Smooth muscle cell (in vitro differentiated cells): ENCODE results near the gene MYL5. TPM values are rescaled to one million over a fixed set of nuclear protein-coding genes. Genes with fewer than 3 reads are reported as not detected.
"Not testable (repeated sequence)": the region's sequence is repeated elsewhere in the genome, so short reads cannot be mapped to it uniquely, and the experiment has no call there.

Source experiments
- DNase-seq: peaks from one replicate; lab custom pipeline; 2025; ENCODE audit not compliant: unreplicated experiment; lab: John Stamatoyannopoulos, UW
- H2AFZ ChIP-seq: fragments of 200-600 bp; sonication (generic); 2 replicates; pipeline ENCODE4 v1.6.0; 2016; ENCODE audit warnings: antibody characterized with exemption, low read depth, mild to moderate bottlenecking
- H3F3A ChIP-seq: fragments of 200-600 bp; sonication (generic); 2 replicates; pipeline ENCODE4 v1.6.0; 2017; ENCODE audit warnings: antibody characterized with exemption, low read depth
- H3K27ac ChIP-seq: fragments of 200-600 bp; sonication (generic); 2 replicates; pipeline ENCODE4 v1.5.1; 2016; ENCODE audit warnings: low read depth, mild to moderate bottlenecking
- H3K27me3 ChIP-seq: fragments of 200-600 bp; sonication (generic); 2 replicates; pipeline ENCODE4 v1.6.1; 2016; ENCODE audit warnings: low read depth, mild to moderate bottlenecking
- H3K36me3 ChIP-seq: fragments of 200-600 bp; sonication (generic); 2 replicates; pipeline ENCODE4 v1.5.1; 2016; ENCODE audit warnings: low read depth
- H3K4me1 ChIP-seq: fragments of 200-600 bp; sonication (generic); 2 replicates; pipeline ENCODE4 v1.5.1; 2016; ENCODE audit warnings: low read depth
- H3K4me2 ChIP-seq: fragments of 200-600 bp; sonication (generic); 2 replicates; pipeline ENCODE4 v1.6.0; 2016; ENCODE audit warnings: mild to moderate bottlenecking
- H3K4me3 ChIP-seq: fragments of 200-600 bp; sonication (generic); 2 replicates; pipeline ENCODE4 v1.5.1; 2016; ENCODE audit warnings: mild to moderate bottlenecking
- H3K79me2 ChIP-seq: fragments of 200-600 bp; sonication (generic); 2 replicates; pipeline ENCODE4 v1.6.0; 2016; ENCODE audit warnings: low read depth, mild to moderate bottlenecking
- H3K9ac ChIP-seq: fragments of 200-600 bp; sonication (generic); 2 replicates; pipeline ENCODE4 v1.6.0; 2016; ENCODE audit warnings: low read depth
- H3K9me3 ChIP-seq: fragments of 200-600 bp; sonication (generic); replicated peaks from 2 replicates; pipeline ENCODE4 v1.5.1; 2016; ENCODE audit warnings: low read depth
- H4K20me1 ChIP-seq: fragments of 200-600 bp; sonication (generic); 2 replicates; pipeline ENCODE4 v1.6.0; 2016; ENCODE audit warnings: low read depth
- CTCF ChIP-seq: fragments of 200-600 bp; sonication (generic); IDR thresholded peaks from 2 replicates; pipeline ENCODE4 v1.5.1; 2017; ENCODE audit warnings: borderline replicate concordance, mild to moderate bottlenecking, antibody characterized with exemption; ENCODE audit not compliant: insufficient read depth, poor library complexity, severe bottlenecking
- WGBS: methylation state at CpG from one replicate; pipeline ENCODE4 v1.1.7; 2016; ENCODE audit warnings: low lambda C conversion rate; 5-methylcytosine and 5-hydroxymethylcytosine counted together
- polyA plus RNA-seq: library from polyadenylated mRNA; unstranded; fragments of >200 nt; fragmentation: Nextera tagmentation; extraction: Ambion mirVana; gene quantifications from 2 replicates; pipeline ENCODE4 v1.2.1, GENCODE V29; 2016
- total RNA-seq: library from RNA; depleted of rRNA; stranded (reverse); fragments of >200 nt; gene quantifications from 2 replicates; pipeline ENCODE4 v1.2.3, GENCODE V29; 2014

MYL5 gene
- total and polyA plus RNA-seq, 2 experiments from 2014 or later, result 6.7 to 6.8 TPM

DNA sequence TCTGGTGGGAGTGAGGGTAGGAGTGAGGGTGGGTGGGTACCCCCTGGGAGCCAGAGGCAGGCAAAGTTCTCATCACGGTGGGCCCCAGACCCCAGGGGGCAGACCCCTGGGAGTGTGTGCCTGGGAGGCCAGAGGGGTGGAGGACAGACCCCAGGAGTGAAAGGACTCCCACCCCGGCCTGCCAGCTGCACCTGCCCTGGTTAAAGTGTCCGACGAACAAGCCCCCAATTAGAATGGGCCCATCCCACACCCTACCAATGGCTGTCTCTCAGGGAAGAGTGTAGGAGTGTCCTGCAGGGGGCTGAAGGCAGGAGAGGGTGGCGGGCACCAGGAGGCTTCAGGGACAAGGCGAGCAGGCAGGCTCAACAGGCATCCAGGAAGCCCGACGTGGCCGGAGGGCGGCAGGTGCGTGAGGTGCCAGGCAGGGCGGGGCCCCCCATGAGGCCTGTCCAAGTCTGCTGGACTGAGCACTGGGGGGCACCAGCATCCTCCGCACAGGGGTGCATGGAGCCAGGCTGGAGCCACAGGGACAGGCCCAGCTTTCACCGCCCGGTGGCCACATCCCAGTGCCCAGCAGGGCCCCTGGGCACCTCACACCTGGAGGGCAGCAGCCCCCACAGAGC lies 40.3 kb upstream of the MYL5 start:
- no peak overlapping the region for H2AFZ ChIP-seq
- WGBS, result 87% methylated on average over 11 of the region's 15 CpGs
- H3K27me3 ChIP-seq, result no peaks in the 10 kb centered on the region

GRCh38 chr4:634599-634985 lies 39.8 kb upstream of the MYL5 start:
- no peaks in the 10 kb centered on the region for H3K27me3 ChIP-seq
- H3K4me3 ChIP-seq, result no peak overlapping the region
- TF ChIP-seq CTCF, result no peak
- no peaks in the 10 kb centered on the region for H4K20me1 ChIP-seq
- no peak for DNase-seq
- no peaks in the 10 kb centered on the region for H3K9me3 ChIP-seq
- H3K4me2 ChIP-seq, result no peak overlapping the region
- H3K4me1 ChIP-seq, result no peaks in the 10 kb centered on the region
- H3K9ac ChIP-seq, result no peak overlapping the region
- H3K36me3 ChIP-seq, result no peaks in the 10 kb centered on the region
- no peak overlapping the region for H3K27ac ChIP-seq
- no peaks in the 10 kb centered on the region for H3K79me2 ChIP-seq
- WGBS, result 86% methylated on average over 19 of the region's 23 CpGs
- no peak overlapping the region for H2AFZ ChIP-seq
- H3F3A ChIP-seq, result no peaks in the 10 kb centered on the region

More for the DNA sequence above, 40.3 kb upstream of the MYL5 start:
- H3K4me3 ChIP-seq, result no peak overlapping the region
- H3K27ac ChIP-seq, result no peak overlapping the region
- no peaks in the 10 kb centered on the region for H3K79me2 ChIP-seq
- H3K9me3 ChIP-seq, result no peaks in the 10 kb centered on the region
- no peak overlapping the region for H3K9ac ChIP-seq
- TF ChIP-seq CTCF, result no peak
- H3K4me2 ChIP-seq, result no peak overlapping the region
- no peaks in the 10 kb centered on the region for H3K4me1 ChIP-seq
- H3F3A ChIP-seq, result no peaks in the 10 kb centered on the region
- no peak for DNase-seq
- no peaks in the 10 kb centered on the region for H4K20me1 ChIP-seq
- H3K36me3 ChIP-seq, result no peaks in the 10 kb centered on the region

- not testable (repeated sequence) for H3F3A ChIP-seq, H3K4me1 ChIP-seq, H2AFZ ChIP-seq, H3K4me3 ChIP-seq, H3K27ac ChIP-seq, H3K9ac ChIP-seq, H4K20me1 ChIP-seq, H3K79me2 ChIP-seq, DNase-seq, H3K9me3 ChIP-seq, H3K4me2 ChIP-seq, H3K36me3 ChIP-seq, H3K27me3 ChIP-seq
- 92% methylated on average over 45 of the region's 46 CpGs for WGBS
These were observed 39.1 kb upstream of the MYL5 start for GRCh38 chr4:635066-635835.

- no peaks in the 10 kb centered on the region for H4K20me1 ChIP-seq
- 89% methylated on average over 22 of the region's 22 CpGs for WGBS
These were observed 38.3 kb upstream of the MYL5 start for GRCh38 chr4:635851-636627.

More at GRCh38 chr4:635851-636627, 38.3 kb upstream of the MYL5 start:
- Histone ChIP-seq H3K36me3 (no peaks in the 10 kb centered on the region), H2AFZ (no peak overlapping the region), H3K79me2 (no peaks in the 10 kb centered on the region), H3K4me3 (no peak overlapping the region), H3K9me3 (no peaks in the 10 kb centered on the region), H3F3A (no peaks in the 10 kb centered on the region), H3K4me1 (no peaks in the 10 kb centered on the region), H3K27ac (no peak overlapping the region), H3K4me2 (no peak overlapping the region), H3K9ac (no peak overlapping the region), H3K27me3 (no peaks in the 10 kb centered on the region)
- TF ChIP-seq CTCF, result no peak
- no peak for DNase-seq
